PC-9 (cell line): ENCODE data around the gene ZNF33B.

Experiments used
- EZH2 ChIP-seq: fragments of 200-600 bp; sonication (generic); IDR thresholded peaks from 2 replicates; pipeline ENCODE4 v1.8.0; 2017; ENCODE audit warnings: antibody characterized with exemption, low read depth
- TF ChIP-seq, protein P1 (sequence below): fragments of 200-600 bp; sonication (generic); conservative IDR thresholded peaks from 2 replicates; pipeline ENCODE4 v1.6.1; 2017; ENCODE audit warnings: mixed run types, antibody characterized with exemption, mild to moderate bottlenecking, moderate library complexity

- TF ChIP-seq, protein P1, sequence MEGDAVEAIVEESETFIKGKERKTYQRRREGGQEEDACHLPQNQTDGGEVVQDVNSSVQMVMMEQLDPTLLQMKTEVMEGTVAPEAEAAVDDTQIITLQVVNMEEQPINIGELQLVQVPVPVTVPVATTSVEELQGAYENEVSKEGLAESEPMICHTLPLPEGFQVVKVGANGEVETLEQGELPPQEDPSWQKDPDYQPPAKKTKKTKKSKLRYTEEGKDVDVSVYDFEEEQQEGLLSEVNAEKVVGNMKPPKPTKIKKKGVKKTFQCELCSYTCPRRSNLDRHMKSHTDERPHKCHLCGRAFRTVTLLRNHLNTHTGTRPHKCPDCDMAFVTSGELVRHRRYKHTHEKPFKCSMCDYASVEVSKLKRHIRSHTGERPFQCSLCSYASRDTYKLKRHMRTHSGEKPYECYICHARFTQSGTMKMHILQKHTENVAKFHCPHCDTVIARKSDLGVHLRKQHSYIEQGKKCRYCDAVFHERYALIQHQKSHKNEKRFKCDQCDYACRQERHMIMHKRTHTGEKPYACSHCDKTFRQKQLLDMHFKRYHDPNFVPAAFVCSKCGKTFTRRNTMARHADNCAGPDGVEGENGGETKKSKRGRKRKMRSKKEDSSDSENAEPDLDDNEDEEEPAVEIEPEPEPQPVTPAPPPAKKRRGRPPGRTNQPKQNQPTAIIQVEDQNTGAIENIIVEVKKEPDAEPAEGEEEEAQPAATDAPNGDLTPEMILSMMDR = no peak
- TF ChIP-seq EZH2 = no peak
These were observed 42.2 kb downstream of the ZNF33B start for GRCh38 chr10:42596196-42596595.
